GM18861 (cell line): ENCODE data around the gene SLC2A8.
A peak's percentile ranks its signal among the peaks of the same experiment; 100 is the strongest.

Source experiments
- ATAC-seq: cut with Tn5 transposase; IDR thresholded peaks from one replicate; pipeline ENCODE4 v1.9.1; 2021; ENCODE audit not compliant: unreplicated experiment

Gene SLC2A8

GRCh38 chr9:127396808-127397645 lies at the start of gene SLC2A8:
SLC2A8 (plus strand) TSS chr9:127397169; CDS start chr9:127397231, 62 bp downstream.
- peak; percentile 93 for ATAC-seq

- ATAC-seq, result no peak
These were observed 48.9 kb upstream of the SLC2A8 start for GRCh38 chr9:127347831-127348776.

- ATAC-seq, result no peak
These were observed 47.4 kb upstream of the SLC2A8 start for GRCh38 chr9:127349483-127350113.

- ATAC-seq, result no peak
These were observed 45.5 kb upstream of the SLC2A8 start for GRCh38 chr9:127351182-127352166.

- ATAC-seq, result no peak
These were observed 43.1 kb upstream of the SLC2A8 start for GRCh38 chr9:127353882-127354281.

- ATAC-seq, result no peak
These were observed 40.1 kb upstream of the SLC2A8 start for GRCh38 chr9:127356906-127357305.

GRCh38 chr9:127358023-127358535 lies 38.9 kb upstream of the SLC2A8 start:
- ATAC-seq, result no peak

- no peak for ATAC-seq
These were observed 38.2 kb upstream of the SLC2A8 start for GRCh38 chr9:127358770-127359169.

- no peak for ATAC-seq
These were observed 36.7 kb upstream of the SLC2A8 start for GRCh38 chr9:127360250-127360649.

GRCh38 chr9:127360829-127361228 lies 36.1 kb upstream of the SLC2A8 start:
- ATAC-seq, result no peak

GRCh38 chr9:127361561-127361960 lies 35.4 kb upstream of the SLC2A8 start:
- no peak for ATAC-seq

GRCh38 chr9:127362829-127363228 lies 34.1 kb upstream of the SLC2A8 start:
- no peak for ATAC-seq

GRCh38 chr9:127365461-127365860 lies 31.5 kb upstream of the SLC2A8 start:
- ATAC-seq, result no peak

- no peak for ATAC-seq
These were observed 30.4 kb upstream of the SLC2A8 start for GRCh38 chr9:127366594-127366993.

GRCh38 chr9:127368852-127369402 lies 28.0 kb upstream of the SLC2A8 start:
- no peak for ATAC-seq

- ATAC-seq, result no peak
These were observed 27.5 kb upstream of the SLC2A8 start for GRCh38 chr9:127369428-127369827.

- ATAC-seq, result no peak
These were observed 26.8 kb upstream of the SLC2A8 start for GRCh38 chr9:127370147-127370579.

GRCh38 chr9:127370672-127371648 lies 26.0 kb upstream of the SLC2A8 start:
- ATAC-seq, result no peak
